GM13976 (cell line): ENCODE results near the gene NUP93.

ENCODE experiments used
- DNase-seq: peaks from one replicate; pipeline ENCODE4 v3.0.0; 2012; ENCODE audit warnings: low spot score
- in situ Hi-C: fragments of 300-500 bp; cut with MboI; formaldehyde crosslinking; loops from one replicate; pipeline ENCODE4 v1.12.0; 2022; ENCODE audit warnings: low sequenced_read_pairs, mixed read lengths, inconsistent platforms; ENCODE audit not compliant: unreplicated experiment
- TF ChIP-seq, protein P1 (sequence below): IDR thresholded peaks from 2 replicates; pipeline ENCODE4 v1.5.1; 2012; ENCODE audit warnings: borderline replicate concordance, mild to moderate bottlenecking; ENCODE audit not compliant: insufficient read depth; ENCODE audit errors: extremely low read depth, missing control alignments, control extremely low read depth

Gene NUP93

GRCh38 chr16:56764835-56765234, 34.9 kb downstream of the NUP93 start:
- TF ChIP-seq, protein P1, sequence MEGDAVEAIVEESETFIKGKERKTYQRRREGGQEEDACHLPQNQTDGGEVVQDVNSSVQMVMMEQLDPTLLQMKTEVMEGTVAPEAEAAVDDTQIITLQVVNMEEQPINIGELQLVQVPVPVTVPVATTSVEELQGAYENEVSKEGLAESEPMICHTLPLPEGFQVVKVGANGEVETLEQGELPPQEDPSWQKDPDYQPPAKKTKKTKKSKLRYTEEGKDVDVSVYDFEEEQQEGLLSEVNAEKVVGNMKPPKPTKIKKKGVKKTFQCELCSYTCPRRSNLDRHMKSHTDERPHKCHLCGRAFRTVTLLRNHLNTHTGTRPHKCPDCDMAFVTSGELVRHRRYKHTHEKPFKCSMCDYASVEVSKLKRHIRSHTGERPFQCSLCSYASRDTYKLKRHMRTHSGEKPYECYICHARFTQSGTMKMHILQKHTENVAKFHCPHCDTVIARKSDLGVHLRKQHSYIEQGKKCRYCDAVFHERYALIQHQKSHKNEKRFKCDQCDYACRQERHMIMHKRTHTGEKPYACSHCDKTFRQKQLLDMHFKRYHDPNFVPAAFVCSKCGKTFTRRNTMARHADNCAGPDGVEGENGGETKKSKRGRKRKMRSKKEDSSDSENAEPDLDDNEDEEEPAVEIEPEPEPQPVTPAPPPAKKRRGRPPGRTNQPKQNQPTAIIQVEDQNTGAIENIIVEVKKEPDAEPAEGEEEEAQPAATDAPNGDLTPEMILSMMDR, result no peak
- in situ Hi-C loops, result no loop called here

GRCh38 chr16:56765949-56766348, 36.0 kb downstream of the NUP93 start:
- TF ChIP-seq, protein P1, result no peak

More at GRCh38 chr16:56764835-56765234, 34.9 kb downstream of the NUP93 start:
- no peak for DNase-seq

DNA sequence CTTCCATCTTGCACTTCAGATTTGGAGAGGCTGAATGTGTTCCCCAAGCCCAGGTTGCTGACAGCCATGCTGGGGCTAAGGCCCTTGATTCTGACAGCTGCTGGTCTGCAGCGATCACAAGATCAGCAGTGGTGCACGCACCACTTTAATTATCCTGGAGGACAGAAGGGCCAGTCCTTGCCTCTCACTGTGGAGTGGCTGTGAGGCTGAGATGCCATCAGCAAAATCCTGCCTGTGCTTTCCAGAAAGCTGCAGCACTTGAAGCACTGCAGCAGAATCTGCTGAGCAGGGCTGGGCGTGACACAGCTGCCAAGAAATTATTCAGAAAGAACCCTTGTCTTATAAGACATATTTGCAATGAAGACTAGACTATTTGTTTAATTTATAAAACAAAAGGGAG, 37.1 kb downstream of the NUP93 start:
- in situ Hi-C loops, result no loop called here
- DNase-seq, result no peak
- TF ChIP-seq, protein P1, result no peak

More at GRCh38 chr16:56765949-56766348, 36.0 kb downstream of the NUP93 start:
- in situ Hi-C loops, result no loop called here
- DNase-seq, result no peak

GRCh38 chr16:56769677-56770076, 39.7 kb downstream of the NUP93 start:
- no peak for DNase-seq
- in situ Hi-C loops, result no loop called here
- TF ChIP-seq, protein P1, result no peak

DNA sequence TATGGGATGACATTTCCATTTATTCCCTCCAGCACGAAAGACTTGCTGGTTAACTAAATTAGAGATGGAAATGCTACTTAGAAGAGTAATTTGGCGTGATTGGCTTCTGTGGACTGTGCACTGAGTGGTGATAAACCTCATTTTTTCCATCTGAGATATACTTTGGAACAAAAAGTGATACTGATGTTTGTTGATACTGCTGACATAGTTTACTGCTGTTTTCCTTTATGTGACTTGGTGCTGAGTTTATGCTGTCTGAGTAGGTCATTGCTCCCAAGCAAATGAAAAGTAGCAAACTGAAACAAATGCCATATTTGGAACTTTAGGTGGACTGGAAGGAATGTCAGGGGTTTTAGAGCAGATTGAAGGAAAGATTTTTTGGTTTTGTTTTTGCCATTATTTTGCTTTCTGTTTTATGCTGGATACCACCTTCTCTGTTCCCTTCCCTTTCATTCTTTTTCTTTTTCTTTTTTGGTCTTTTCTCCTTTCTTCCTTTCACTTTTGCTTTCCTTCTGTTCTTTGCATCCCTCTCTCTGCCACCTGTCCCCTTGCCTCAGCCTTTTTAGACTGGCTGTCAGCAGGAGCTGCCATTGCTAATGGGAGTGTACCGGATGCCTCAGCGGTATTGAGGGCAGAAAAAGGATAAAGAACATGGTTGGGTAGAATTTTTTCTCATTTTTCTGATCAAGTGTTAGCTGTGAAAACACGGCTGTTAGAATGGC, 41.8 kb downstream of the NUP93 start:
- no peak for DNase-seq
- in situ Hi-C loops, result no loop called here
- TF ChIP-seq, protein P1, result no peak

DNA sequence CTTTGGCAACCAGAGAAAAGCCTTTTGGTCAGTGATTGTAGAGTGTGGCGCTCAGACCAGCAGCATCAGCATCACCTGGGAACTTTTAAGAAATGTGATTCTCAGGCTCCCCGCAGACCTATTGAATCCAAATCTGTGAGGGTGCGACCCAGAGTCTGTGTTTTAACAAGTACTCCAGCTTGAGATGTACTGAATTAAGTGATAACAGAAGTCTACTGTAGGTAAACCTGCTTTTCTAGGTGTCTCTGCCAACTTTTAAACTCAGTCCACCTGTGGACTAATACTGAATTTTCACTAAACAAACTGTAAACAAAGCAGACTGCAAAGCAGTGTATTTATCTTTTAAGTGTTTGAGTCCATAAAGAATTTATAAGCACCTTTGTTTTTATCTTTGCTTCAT, 43.6 kb downstream of the NUP93 start:
- TF ChIP-seq, protein P1, result no peak
- no peak for DNase-seq
- in situ Hi-C loops, result no loop called here
